ENCODE measurements around the gene FAM111A. TPM values are rescaled to one million over a fixed set of nuclear protein-coding genes. Genes with fewer than 3 reads are reported as not detected.

The FAM111A gene
- total RNA-seq, 1 experiment from 2014 or later = 20.1 TPM

- H3K9me3 Mint-ChIP-seq = peaks cover 22 to 38% of the 10 kb centered on the region in 2 experiments
- no peaks in the 10 kb centered on the region for H3K4me1 Mint-ChIP-seq
- no peaks in the 10 kb centered on the region for H3K27me3 Mint-ChIP-seq (ENCODE audit: low read depth)
- no peak overlapping the region for H2BK12ac ChIP-seq (ENCODE audit: insufficient read length, low read depth, low read length)
- no peak overlapping the region for H3K56ac ChIP-seq (ENCODE audit: insufficient read length, low read depth, low read length)
- no peak for DNase-seq
- H2BK20ac ChIP-seq (ENCODE audit: low read depth, low read length, poor library complexity, severe bottlenecking) = no peak overlapping the region
- H2BK5ac ChIP-seq (ENCODE audit: insufficient read length, low read length) = no peak overlapping the region
- no peaks in the 10 kb centered on the region for H3K23me2 ChIP-seq (ENCODE audit: insufficient read length, low read depth, low read length, poor library complexity, severe bottlenecking)
- no peaks in the 10 kb centered on the region for H3K79me2 ChIP-seq (ENCODE audit: insufficient read depth, low read length)
- peaks cover 14% of the 10 kb centered on the region for H3K9me3 ChIP-seq (ENCODE audit: control insufficient read depth, low read depth, low read length)
- TF ChIP-seq, protein P1, sequence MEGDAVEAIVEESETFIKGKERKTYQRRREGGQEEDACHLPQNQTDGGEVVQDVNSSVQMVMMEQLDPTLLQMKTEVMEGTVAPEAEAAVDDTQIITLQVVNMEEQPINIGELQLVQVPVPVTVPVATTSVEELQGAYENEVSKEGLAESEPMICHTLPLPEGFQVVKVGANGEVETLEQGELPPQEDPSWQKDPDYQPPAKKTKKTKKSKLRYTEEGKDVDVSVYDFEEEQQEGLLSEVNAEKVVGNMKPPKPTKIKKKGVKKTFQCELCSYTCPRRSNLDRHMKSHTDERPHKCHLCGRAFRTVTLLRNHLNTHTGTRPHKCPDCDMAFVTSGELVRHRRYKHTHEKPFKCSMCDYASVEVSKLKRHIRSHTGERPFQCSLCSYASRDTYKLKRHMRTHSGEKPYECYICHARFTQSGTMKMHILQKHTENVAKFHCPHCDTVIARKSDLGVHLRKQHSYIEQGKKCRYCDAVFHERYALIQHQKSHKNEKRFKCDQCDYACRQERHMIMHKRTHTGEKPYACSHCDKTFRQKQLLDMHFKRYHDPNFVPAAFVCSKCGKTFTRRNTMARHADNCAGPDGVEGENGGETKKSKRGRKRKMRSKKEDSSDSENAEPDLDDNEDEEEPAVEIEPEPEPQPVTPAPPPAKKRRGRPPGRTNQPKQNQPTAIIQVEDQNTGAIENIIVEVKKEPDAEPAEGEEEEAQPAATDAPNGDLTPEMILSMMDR (conservative IDR thresholded peaks at IDR 0.05) = no peak
- H2AFZ ChIP-seq (ENCODE audit: low read length) = no peak overlapping the region
- no peak overlapping the region for H3T11ph ChIP-seq (ENCODE audit: low read length)
- peaks cover 78 to 90% (median 82%) of the 10 kb centered on the region in 3 experiments for H3K36me3 Mint-ChIP-seq (ENCODE audit: insufficient read depth in 1 of 3, low read depth in 3 of 3)
- no peak overlapping the region for H3K14ac ChIP-seq (ENCODE audit: insufficient read depth, low read length)
- H2AK5ac ChIP-seq (ENCODE audit: insufficient read length, low read length) = no peak overlapping the region
- no peak overlapping the region for H3K4ac ChIP-seq (ENCODE audit: low read depth, low read length)
- H3K4me2 ChIP-seq (ENCODE audit: insufficient read depth, insufficient read length, low read length) = no peak overlapping the region
- H3K9ac ChIP-seq (ENCODE audit: extremely low read depth, insufficient read length, low read length) = no peak overlapping the region
- H3K23ac ChIP-seq (ENCODE audit: insufficient read length, low read depth, low read length) = no peak overlapping the region
- no peak overlapping the region for H3K18ac ChIP-seq (ENCODE audit: insufficient read length, low read depth, low read length)
- H2BK15ac ChIP-seq (ENCODE audit: low read depth, low read length) = no peak overlapping the region
- H4K91ac ChIP-seq (ENCODE audit: insufficient read length, low read depth, low read length) = no peak overlapping the region
- WGBS (ENCODE audit: extremely low coverage, insufficient read length, low lambda C conversion rate) = no CpG with 5 or more reads among the region's 3 CpGs
- H3K27ac ChIP-seq (ENCODE audit: insufficient read length, low read depth, low read length) = no peak overlapping the region
- no peaks in the 10 kb centered on the region for H4K20me1 ChIP-seq (ENCODE audit: control insufficient read depth, insufficient read depth, insufficient read length)
- H3K27me3 ChIP-seq (ENCODE audit: insufficient read depth, low read length) = no peaks in the 10 kb centered on the region
- no peak overlapping the region for H3K4me3 Mint-ChIP-seq
- H3K79me1 ChIP-seq (ENCODE audit: insufficient read depth, low read depth, low read length, poor library complexity, severe bottlenecking) = no peaks in the 10 kb centered on the region
- H3K4me1 ChIP-seq (ENCODE audit: insufficient read depth, low read length) = no peaks in the 10 kb centered on the region
- no peak overlapping the region for H2BK120ac ChIP-seq (ENCODE audit: low read depth, low read length, poor library complexity, severe bottlenecking)
- no peak overlapping the region for H4K5ac ChIP-seq (ENCODE audit: insufficient read length, low read depth, low read length)
- no peak overlapping the region for H4K8ac ChIP-seq (replicated peaks; ENCODE audit: insufficient read length, low read depth, low read length)
- no peak overlapping the region for H3K27ac Mint-ChIP-seq
These were observed 28.3 kb upstream of the FAM111A start for GRCh38 chr11:59114344-59114743.
